Lung (tissue), 12 donors: Measurements from ENCODE around the gene CATSPER1. TPM values are rescaled to one million over a fixed set of nuclear protein-coding genes. Genes with fewer than 3 reads are reported as not detected.
"Not testable (repeated sequence)": the region's sequence is repeated elsewhere in the genome, so short reads cannot be mapped to it uniquely, and the experiment has no call there.

Source experiments
- ATAC-seq: fragments of 200-7000 bp; cut with Tn5 transposase; one replicate; pipeline ENCODE4 v1.9.1; 2020; ENCODE audit warnings: moderate number of reproducible peaks; ENCODE audit not compliant: insufficient read depth, low FRiP score
- DNase-seq, 3 donors: peaks; one replicate each; pipeline ENCODE4 v3.0.0-alpha.2; 2013 to 2017
- H3K27ac ChIP-seq, 2 donors: one replicate each; pipeline ENCODE4 v1.5.1; 2013; ENCODE audit warnings: mild to moderate bottlenecking in 2 of 2, moderate library complexity in 2 of 2, control low read depth in 1 of 2, inconsistent platforms in 1 of 2, low read depth in 1 of 2, low read length in 1 of 2
- H3K27me3 ChIP-seq, 3 donors: one replicate each; pipeline ENCODE4 v1.5.1; 2013; ENCODE audit warnings: low read length in 2 of 3; ENCODE audit not compliant: control insufficient read depth in 3 of 3, insufficient read depth in 3 of 3
- H3K36me3 ChIP-seq, 4 donors: one replicate each; pipeline ENCODE4 v1.5.1; 2013; ENCODE audit warnings: low read length in 4 of 4, mild to moderate bottlenecking in 1 of 4, moderate library complexity in 1 of 4; ENCODE audit not compliant: control insufficient read depth in 4 of 4, insufficient read depth in 4 of 4
- H3K4me1 ChIP-seq, 5 donors: one replicate each; pipeline ENCODE4 v1.5.1; 2013; ENCODE audit warnings: low read length in 5 of 5, mild to moderate bottlenecking in 2 of 5, moderate library complexity in 1 of 5; ENCODE audit not compliant: control insufficient read depth in 5 of 5, insufficient read depth in 5 of 5
- H3K4me3 ChIP-seq: one replicate; pipeline ENCODE4 v1.5.1; 2013; ENCODE audit warnings: mild to moderate bottlenecking, control low read depth, moderate library complexity
- H3K9ac ChIP-seq, 2 donors: one replicate each; pipeline ENCODE4 v1.5.1; 2013; ENCODE audit warnings: low read length in 2 of 2, control low read depth in 1 of 2; ENCODE audit not compliant: insufficient read depth in 1 of 2
- H3K9me3 ChIP-seq, 4 donors: one replicate each; pipeline ENCODE4 v1.5.1; 2013; ENCODE audit warnings: low read length in 3 of 4, mild to moderate bottlenecking in 1 of 4, moderate library complexity in 1 of 4; ENCODE audit not compliant: control insufficient read depth in 4 of 4, insufficient read depth in 3 of 4
- WGBS, 2 donors: extraction: QIAGEN DNeasy Blood & Tissue Kit; methylation state at CpG; one replicate each; pipeline ENCODE4 v1.1.7; 2013; 5-methylcytosine and 5-hydroxymethylcytosine counted together
- polyA plus RNA-seq, 2 donors: library from polyadenylated mRNA; stranded (reverse); fragments of 200-250 nt; gene quantifications; one replicate each; pipeline ENCODE4 v1.2.1, GENCODE V29; 2013
- total RNA-seq, 2 donors: library from RNA; depleted of rRNA in 1 of 2; stranded (reverse); fragments of >200 nt in 1 of 2; gene quantifications; one replicate each; pipeline ENCODE4 v1.2.1, GENCODE V29; 2014 to 2021
- TF ChIP-seq, protein P1 (sequence below): IDR thresholded peaks from 2 replicates; pipeline ENCODE4 v1.5.1; 2012; ENCODE audit warnings: mild to moderate bottlenecking; ENCODE audit errors: control extremely low read depth, extremely low read depth
- donor health status: control.
- donor health status: control.
- donor health status: Bipolar disorder and iron deficiency.
- donor health status: healthy.
- donor health status: DM: yes; HTN: yes; CAD: no.

The CATSPER1 gene
- total and polyA plus RNA-seq, 4 donors, result 2.9 to 3.3 (median 3.1) TPM; not detected in 1

DNA sequence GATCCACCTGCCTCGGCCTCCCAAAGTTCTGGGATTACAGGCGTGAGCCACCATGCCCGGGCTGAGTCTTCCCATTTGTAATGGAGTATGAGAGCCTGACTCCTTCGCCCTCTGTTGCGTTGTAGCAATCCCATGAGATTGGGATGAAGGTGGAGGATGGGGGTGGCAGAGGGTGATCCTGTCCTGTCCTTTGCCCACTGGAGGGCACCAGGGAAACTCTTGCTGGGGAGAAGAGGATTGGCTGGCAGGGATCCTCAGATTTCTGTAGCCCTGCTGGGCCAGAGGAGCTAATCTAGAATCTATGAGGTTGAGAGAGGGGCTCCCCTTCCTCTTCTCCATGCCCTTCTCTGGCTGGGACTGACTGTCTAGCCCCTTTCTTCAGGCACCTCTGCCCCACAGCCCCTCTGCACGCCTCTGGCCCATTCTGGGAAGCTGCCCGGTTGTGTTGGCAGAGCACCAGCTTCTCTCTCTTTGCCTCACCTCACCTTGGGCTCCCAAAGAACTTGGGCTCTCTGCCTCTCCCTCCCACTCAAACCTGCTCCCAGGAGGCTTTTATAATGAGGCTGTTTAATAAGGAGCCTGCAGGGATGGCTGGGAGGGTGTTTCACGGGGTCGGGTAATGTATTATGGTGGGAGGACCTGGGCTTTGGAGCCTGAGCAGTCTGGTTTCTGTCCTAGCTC lies 9.5 kb upstream of the CATSPER1 start:
- WGBS, 2 donors, result 70 to 85% methylated on average over 9 of the region's 9 CpGs
- H3K4me1 ChIP-seq, result no peaks in the 10 kb centered on the region
- ATAC-seq (no peak), DNase-seq (no peak)
- no peak overlapping the region for H3K9ac ChIP-seq
- H3K9me3 ChIP-seq, result no peaks in the 10 kb centered on the region
- H3K36me3 ChIP-seq, result no peaks in the 10 kb centered on the region
- no peak overlapping the region for H3K27ac ChIP-seq
- H3K27me3 ChIP-seq, result no peaks in the 10 kb centered on the region
- no peak overlapping the region for H3K4me3 ChIP-seq
- TF ChIP-seq, protein P1, sequence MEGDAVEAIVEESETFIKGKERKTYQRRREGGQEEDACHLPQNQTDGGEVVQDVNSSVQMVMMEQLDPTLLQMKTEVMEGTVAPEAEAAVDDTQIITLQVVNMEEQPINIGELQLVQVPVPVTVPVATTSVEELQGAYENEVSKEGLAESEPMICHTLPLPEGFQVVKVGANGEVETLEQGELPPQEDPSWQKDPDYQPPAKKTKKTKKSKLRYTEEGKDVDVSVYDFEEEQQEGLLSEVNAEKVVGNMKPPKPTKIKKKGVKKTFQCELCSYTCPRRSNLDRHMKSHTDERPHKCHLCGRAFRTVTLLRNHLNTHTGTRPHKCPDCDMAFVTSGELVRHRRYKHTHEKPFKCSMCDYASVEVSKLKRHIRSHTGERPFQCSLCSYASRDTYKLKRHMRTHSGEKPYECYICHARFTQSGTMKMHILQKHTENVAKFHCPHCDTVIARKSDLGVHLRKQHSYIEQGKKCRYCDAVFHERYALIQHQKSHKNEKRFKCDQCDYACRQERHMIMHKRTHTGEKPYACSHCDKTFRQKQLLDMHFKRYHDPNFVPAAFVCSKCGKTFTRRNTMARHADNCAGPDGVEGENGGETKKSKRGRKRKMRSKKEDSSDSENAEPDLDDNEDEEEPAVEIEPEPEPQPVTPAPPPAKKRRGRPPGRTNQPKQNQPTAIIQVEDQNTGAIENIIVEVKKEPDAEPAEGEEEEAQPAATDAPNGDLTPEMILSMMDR, result no peak

DNA sequence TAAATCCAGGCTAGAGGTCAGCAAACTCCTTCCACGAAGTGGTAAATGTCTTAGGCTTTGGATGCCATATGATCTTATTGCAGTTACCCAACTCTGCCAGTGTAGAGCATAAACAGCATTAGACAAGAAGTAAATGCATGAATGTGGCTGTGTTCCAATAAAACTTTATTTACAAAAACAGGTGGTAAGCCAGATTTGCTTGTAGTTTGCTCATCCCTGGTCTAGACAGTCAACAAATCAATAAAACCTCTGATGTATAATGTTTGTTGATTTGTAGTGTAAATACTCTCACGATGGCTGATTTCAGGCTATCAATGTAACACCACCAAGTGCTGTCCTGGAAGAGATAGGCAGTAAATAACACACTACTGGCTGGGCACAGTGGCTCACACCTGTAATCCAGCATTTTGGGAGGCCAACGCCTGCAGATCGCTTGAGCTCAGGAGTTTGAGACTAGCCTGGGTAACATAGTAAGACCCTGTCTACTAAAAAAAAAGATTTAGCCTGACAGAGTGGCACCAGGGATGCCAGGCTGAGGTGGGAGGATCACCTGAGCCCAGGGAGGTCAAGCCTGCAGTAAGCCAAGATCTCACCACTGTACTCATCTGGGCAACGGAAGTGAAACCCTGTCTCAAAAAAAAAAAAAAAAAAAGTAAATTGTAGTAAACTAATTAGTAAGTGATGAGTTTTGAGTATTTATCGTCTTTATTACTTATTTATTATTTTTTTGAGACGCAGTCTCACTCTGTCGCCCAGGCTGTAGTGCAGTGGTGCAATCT lies 6.9 kb upstream of the CATSPER1 start:
- WGBS, 2 donors, result 88 to 94% methylated on average over 8 of the region's 8 CpGs
- DNase-seq (no peak), ATAC-seq (no peak)
- H3K9ac ChIP-seq, result no peak overlapping the region
- TF ChIP-seq, protein P1, result no peak
- H3K4me1 ChIP-seq, result no peaks in the 10 kb centered on the region
- no peaks in the 10 kb centered on the region for H3K36me3 ChIP-seq
- no peaks in the 10 kb centered on the region for H3K9me3 ChIP-seq
- no peak overlapping the region for H3K4me3 ChIP-seq
- H3K27ac ChIP-seq, result no peak overlapping the region
- no peaks in the 10 kb centered on the region for H3K27me3 ChIP-seq

DNA sequence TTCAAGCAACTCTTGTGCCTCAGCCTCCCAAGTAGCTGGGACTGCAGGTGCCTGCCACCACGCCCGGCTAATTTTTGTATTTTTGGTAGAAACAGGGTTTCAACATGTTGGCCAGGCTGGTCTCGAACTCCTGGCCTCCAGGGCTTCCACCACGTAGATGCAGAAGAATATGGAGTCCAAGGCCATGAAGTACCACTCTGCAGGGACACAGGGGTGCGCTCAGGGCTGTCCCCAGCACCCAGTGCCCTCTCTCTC lies 3.2 kb downstream of the CATSPER1 start:
- 68 to 96% methylated on average over 5 of the region's 5 CpGs for WGBS, 2 donors
- DNase-seq, H3K27ac ChIP-seq, H3K4me1 ChIP-seq, H3K9ac ChIP-seq, H3K36me3 ChIP-seq, H3K4me3 ChIP-seq, H3K9me3 ChIP-seq, ATAC-seq, H3K27me3 ChIP-seq: not testable (repeated sequence)

DNA sequence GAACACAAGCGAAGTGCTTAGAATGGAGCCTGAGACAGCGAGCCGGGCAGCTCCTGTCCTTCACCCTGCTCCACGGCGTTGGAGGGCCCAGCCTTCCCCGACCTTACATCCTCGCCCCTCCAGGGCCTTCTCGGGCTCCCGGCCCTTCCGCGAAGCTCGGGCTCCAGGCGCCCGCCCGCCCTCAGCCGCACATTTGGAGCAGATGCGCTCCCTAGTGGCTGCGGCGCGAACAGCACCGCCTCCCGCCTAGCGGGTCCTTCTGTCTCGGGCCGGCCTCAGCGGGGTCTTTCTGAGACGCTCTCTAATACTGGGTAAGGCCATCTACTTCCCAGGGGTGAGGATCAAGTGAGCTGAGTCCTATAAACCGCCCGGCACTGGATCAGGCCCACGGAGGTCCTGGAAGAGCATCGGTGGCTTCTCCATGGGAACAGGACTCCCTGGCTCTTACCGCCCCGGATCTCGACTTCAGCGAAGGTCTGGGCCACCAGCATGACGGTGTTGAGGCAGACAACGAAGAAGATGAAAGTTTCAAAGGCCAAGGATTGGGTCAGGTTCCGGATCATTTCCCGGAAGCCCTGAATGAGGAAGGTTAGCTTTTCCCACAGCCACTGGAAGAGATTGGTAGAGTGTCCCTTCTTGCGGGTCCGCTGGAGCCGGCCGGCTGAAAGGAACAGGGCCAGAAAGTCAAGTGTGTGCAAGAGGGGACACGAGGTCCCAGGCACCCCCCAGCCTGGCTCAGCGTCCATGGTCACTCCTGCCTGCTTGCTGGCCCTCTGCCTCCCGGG lies 3.7 kb downstream of the CATSPER1 start:
- no peaks in the 10 kb centered on the region for H3K9me3 ChIP-seq
- ATAC-seq, result peak; percentile 87

More for the DNA sequence above, 3.7 kb downstream of the CATSPER1 start:
- peak overlapping the region in 1 of 2 donors; percentile 23 for H3K9ac ChIP-seq
- H3K27me3 ChIP-seq, result peaks cover 0 to 5% (median 0%) of the 10 kb centered on the region in 3 donors
- H3K4me1 ChIP-seq, result peaks cover 0 to 5% (median 0%) of the 10 kb centered on the region in 5 donors
- H3K4me3 ChIP-seq, result no peak overlapping the region
- DNase-seq, result peak; percentile 46 to 63 (median 58)
- TF ChIP-seq, protein P1, result peak; percentile 84
- no peaks in the 10 kb centered on the region for H3K36me3 ChIP-seq
- no peak overlapping the region for H3K27ac ChIP-seq
- WGBS, 2 donors, result 20% methylated on average over 46 of the region's 46 CpGs
